Nephron (organoid): ENCODE data around the gene COG5.

Source experiments
- H3K27ac Mint-ChIP-seq, 3 experiments: 2 replicates each; pipeline ENCODE4 v1.8.0; 2020; ENCODE audit warnings: mixed read lengths in 3 of 3, mild to moderate bottlenecking in 2 of 3, moderate library complexity in 1 of 3
- H3K27me3 Mint-ChIP-seq: 2 replicates; pipeline ENCODE4 v1.8.0; 2021; ENCODE audit warnings: low read depth, mild to moderate bottlenecking, moderate library complexity, mixed read lengths
- H3K36me3 Mint-ChIP-seq: 2 replicates; pipeline ENCODE4 v1.8.0; 2020; ENCODE audit warnings: low read depth, mixed read lengths
- H3K4me1 Mint-ChIP-seq: 2 replicates; pipeline ENCODE4 v1.8.0; 2020; ENCODE audit warnings: mixed read lengths
- H3K4me3 Mint-ChIP-seq, 3 experiments: 2 replicates each; pipeline ENCODE4 v1.8.0; 2020; ENCODE audit warnings: mild to moderate bottlenecking in 3 of 3, mixed read lengths in 3 of 3, moderate library complexity in 2 of 3
- H3K9me3 Mint-ChIP-seq: 2 replicates; pipeline ENCODE4 v1.8.0; 2020; ENCODE audit warnings: mixed read lengths
- CTCF ChIP-seq, 3 experiments: fragments of 200-600 bp; sonication (generic); IDR thresholded peaks; one replicate each; pipeline ENCODE4 v1.5.0; 2021; ENCODE audit warnings: antibody characterized with exemption in 3 of 3; ENCODE audit not compliant: unreplicated experiment in 3 of 3

COG5 gene

GRCh38 chr7:107327986-107328569 is 235.6 kb downstream of the COG5 start:
- no peak overlapping the region for H3K4me3 Mint-ChIP-seq
- TF ChIP-seq CTCF (IDR thresholded peaks at IDR 0.05; ENCODE audit: unreplicated experiment in 3 of 3), result no peak
- H3K9me3 Mint-ChIP-seq, result peaks cover 10% of the 10 kb centered on the region
- no peaks in the 10 kb centered on the region for H3K27me3 Mint-ChIP-seq
- H3K4me1 Mint-ChIP-seq, result no peaks in the 10 kb centered on the region
- H3K27ac Mint-ChIP-seq, result no peak overlapping the region
- peaks cover 18% of the 10 kb centered on the region for H3K36me3 Mint-ChIP-seq

- H3K27me3 Mint-ChIP-seq, result no peaks in the 10 kb centered on the region
- H3K36me3 Mint-ChIP-seq, result peaks cover 31% of the 10 kb centered on the region
- no peaks in the 10 kb centered on the region for H3K4me1 Mint-ChIP-seq
- peaks cover 13% of the 10 kb centered on the region for H3K9me3 Mint-ChIP-seq
- TF ChIP-seq CTCF (IDR thresholded peaks at IDR 0.05; ENCODE audit: unreplicated experiment in 3 of 3), result no peak
- no peak overlapping the region for H3K4me3 Mint-ChIP-seq
- no peak overlapping the region for H3K27ac Mint-ChIP-seq
Observed at GRCh38 chr7:107326061-107326460, 237.7 kb downstream of the COG5 start.

GRCh38 chr7:107322015-107322414 is 241.7 kb downstream of the COG5 start:
- Mint-ChIP-seq H3K4me1 (no peaks in the 10 kb centered on the region), H3K9me3 (peaks cover 8% of the 10 kb centered on the region), H3K36me3 (peaks cover 22% of the 10 kb centered on the region), H3K27ac (no peak overlapping the region), H3K27me3 (no peaks in the 10 kb centered on the region), H3K4me3 (no peak overlapping the region)
- TF ChIP-seq CTCF (IDR thresholded peaks at IDR 0.05; ENCODE audit: unreplicated experiment in 3 of 3), result no peak

GRCh38 chr7:107321611-107322010 is 242.1 kb downstream of the COG5 start:
- Mint-ChIP-seq H3K4me3 (no peak overlapping the region), H3K9me3 (peaks cover 5% of the 10 kb centered on the region), H3K27me3 (no peaks in the 10 kb centered on the region), H3K4me1 (no peaks in the 10 kb centered on the region), H3K27ac (no peak overlapping the region), H3K36me3 (peaks cover 18% of the 10 kb centered on the region)
- no peak for TF ChIP-seq CTCF (IDR thresholded peaks at IDR 0.05; ENCODE audit: unreplicated experiment in 3 of 3)

- no peaks in the 10 kb centered on the region for H3K4me1 Mint-ChIP-seq
- H3K27me3 Mint-ChIP-seq, result no peaks in the 10 kb centered on the region
- H3K36me3 Mint-ChIP-seq, result peaks cover 20% of the 10 kb centered on the region
- H3K9me3 Mint-ChIP-seq, result peaks cover 2% of the 10 kb centered on the region
- H3K4me3 Mint-ChIP-seq, result no peak overlapping the region
- no peak overlapping the region for H3K27ac Mint-ChIP-seq
- TF ChIP-seq CTCF (IDR thresholded peaks at IDR 0.05; ENCODE audit: unreplicated experiment in 3 of 3), result no peak
Observed at GRCh38 chr7:107319724-107320228, 243.9 kb downstream of the COG5 start.

GRCh38 chr7:107318523-107319160 is 245.1 kb downstream of the COG5 start:
- H3K4me3 Mint-ChIP-seq, result no peak overlapping the region
- TF ChIP-seq CTCF (IDR thresholded peaks at IDR 0.05; ENCODE audit: unreplicated experiment in 3 of 3), result no peak
- no peak overlapping the region for H3K27ac Mint-ChIP-seq
- no peaks in the 10 kb centered on the region for H3K27me3 Mint-ChIP-seq
- peaks cover 2% of the 10 kb centered on the region for H3K9me3 Mint-ChIP-seq
- H3K4me1 Mint-ChIP-seq, result no peaks in the 10 kb centered on the region
- peaks cover 23% of the 10 kb centered on the region for H3K36me3 Mint-ChIP-seq
